ENCODE data around the gene KCNT1.

The KCNT1 gene

GRCh38 chr9:135673941-135674340, 28.0 kb upstream of the KCNT1 start:
- no peak for DNase-seq

GRCh38 chr9:135674977-135675376, 27.0 kb upstream of the KCNT1 start:
- no peak for DNase-seq

- no peak for DNase-seq
These were observed 25.1 kb upstream of the KCNT1 start for GRCh38 chr9:135676891-135677290.

- no peak for DNase-seq
These were observed 24.3 kb upstream of the KCNT1 start for GRCh38 chr9:135677641-135678168.

GRCh38 chr9:135678236-135679017, 23.6 kb upstream of the KCNT1 start:
- no peak for DNase-seq

GRCh38 chr9:135680056-135680455, 21.9 kb upstream of the KCNT1 start:
- DNase-seq = no peak

GRCh38 chr9:135681161-135681560, 20.8 kb upstream of the KCNT1 start:
- no peak for DNase-seq

- DNase-seq = no peak
These were observed 18.5 kb upstream of the KCNT1 start for GRCh38 chr9:135683401-135684034.

- no peak for DNase-seq
These were observed 17.3 kb upstream of the KCNT1 start for GRCh38 chr9:135684691-135685090.

GRCh38 chr9:135687216-135687615, 14.8 kb upstream of the KCNT1 start:
- no peak for DNase-seq

- DNase-seq = no peak
These were observed 13.0 kb upstream of the KCNT1 start for GRCh38 chr9:135689011-135689410.

GRCh38 chr9:135690836-135691570, 11.0 kb upstream of the KCNT1 start:
- no peak for DNase-seq

GRCh38 chr9:135692410-135692809, 9.6 kb upstream of the KCNT1 start:
- no peak for DNase-seq

GRCh38 chr9:135693265-135693664, 8.7 kb upstream of the KCNT1 start:
- no peak for DNase-seq

- no peak for DNase-seq
These were observed 8.2 kb upstream of the KCNT1 start for GRCh38 chr9:135693771-135694170.

GRCh38 chr9:135694414-135694813, 7.6 kb upstream of the KCNT1 start:
- no peak for DNase-seq

- DNase-seq = no peak
These were observed 6.9 kb upstream of the KCNT1 start for GRCh38 chr9:135695036-135695435.

GRCh38 chr9:135695642-135696041, 6.3 kb upstream of the KCNT1 start:
- DNase-seq = no peak

- DNase-seq = no peak
These were observed 5.5 kb upstream of the KCNT1 start for GRCh38 chr9:135696446-135696845.

GRCh38 chr9:135697226-135697625, 4.8 kb upstream of the KCNT1 start:
- DNase-seq = no peak

- DNase-seq = no peak
These were observed 3.7 kb upstream of the KCNT1 start for GRCh38 chr9:135698236-135698635.

GRCh38 chr9:135698767-135699166, 3.2 kb upstream of the KCNT1 start:
- DNase-seq = no peak

- DNase-seq = no peak
These were observed 2.5 kb upstream of the KCNT1 start, which contains the start of gene SOHLH1 for GRCh38 chr9:135699440-135699839. SOHLH1 (minus strand) TSS chr9:135699481; CDS start chr9:135699467, 14 bp downstream.

GRCh38 chr9:135700525-135700924, 1.5 kb upstream of the KCNT1 start:
- DNase-seq = no peak
